H9 (cell line): Measurements from ENCODE around the gene NUDT8. TPM values are rescaled to one million over a fixed set of nuclear protein-coding genes. Genes with fewer than 3 reads are reported as not detected.

ENCODE experiments used
- DNase-seq: peaks from one replicate; pipeline ENCODE4 v3.0.0-alpha.2; 2017
- H2AFZ ChIP-seq: one replicate; pipeline ENCODE4 v1.6.1; 2013; ENCODE audit warnings: mild to moderate bottlenecking, low read length, control low read depth, moderate library complexity
- H2AK5ac ChIP-seq: 2 replicates; pipeline ENCODE4 v1.6.1; 2013; ENCODE audit warnings: low read length, control low read depth, mixed read lengths; ENCODE audit not compliant: insufficient read length
- H2BK120ac ChIP-seq: one replicate; pipeline ENCODE4 v1.6.1; 2013; ENCODE audit warnings: low read depth, mild to moderate bottlenecking, low read length, control low read depth, inconsistent platforms; ENCODE audit not compliant: poor library complexity, severe bottlenecking
- H2BK12ac ChIP-seq: 2 replicates; pipeline ENCODE4 v1.6.1; 2013; ENCODE audit warnings: low read length, control low read depth, mixed read lengths, low read depth; ENCODE audit not compliant: insufficient read length
- H2BK15ac ChIP-seq: 2 replicates; pipeline ENCODE4 v1.6.1; 2013; ENCODE audit warnings: low read depth, low read length, control low read depth
- H2BK20ac ChIP-seq: one replicate; pipeline ENCODE4 v1.6.1; 2013; ENCODE audit warnings: low read depth, mild to moderate bottlenecking, low read length, control low read depth, inconsistent platforms; ENCODE audit not compliant: poor library complexity, severe bottlenecking
- H2BK5ac ChIP-seq: 2 replicates; pipeline ENCODE4 v1.6.1; 2013; ENCODE audit warnings: low read length, control low read depth, mixed read lengths; ENCODE audit not compliant: insufficient read length
- H3K14ac ChIP-seq: 2 replicates; pipeline ENCODE4 v1.6.1; 2013; ENCODE audit warnings: low read length, control low read depth; ENCODE audit not compliant: insufficient read depth
- H3K18ac ChIP-seq: 2 replicates; pipeline ENCODE4 v1.6.1; 2013; ENCODE audit warnings: low read depth, mild to moderate bottlenecking, mixed read lengths, low read length, control low read depth; ENCODE audit not compliant: insufficient read length
- H3K23ac ChIP-seq: 2 replicates; pipeline ENCODE4 v1.6.1; 2013; ENCODE audit warnings: low read length, control low read depth, mixed read lengths, low read depth; ENCODE audit not compliant: insufficient read length
- H3K23me2 ChIP-seq: 2 replicates; pipeline ENCODE4 v1.6.1; 2013; ENCODE audit warnings: low read depth, mild to moderate bottlenecking, mixed read lengths, low read length, control low read depth; ENCODE audit not compliant: insufficient read length, poor library complexity, severe bottlenecking
- H3K27ac ChIP-seq: 2 replicates; pipeline ENCODE4 v1.5.1; 2013; ENCODE audit warnings: low read length, control low read depth, mixed read lengths, low read depth; ENCODE audit not compliant: insufficient read length
- H3K27me3 ChIP-seq: 2 replicates; pipeline ENCODE4 v1.6.1; 2013; ENCODE audit warnings: low read length, control low read depth, inconsistent platforms; ENCODE audit not compliant: insufficient read depth
- H3K4ac ChIP-seq: 2 replicates; pipeline ENCODE4 v1.6.1; 2013; ENCODE audit warnings: low read depth, mild to moderate bottlenecking, control low read depth, inconsistent platforms, low read length, moderate library complexity
- H3K4me1 ChIP-seq: 2 replicates; pipeline ENCODE4 v1.6.1; 2013; ENCODE audit warnings: low read length, control low read depth, inconsistent platforms; ENCODE audit not compliant: insufficient read depth
- H3K4me2 ChIP-seq: 2 replicates; pipeline ENCODE4 v1.6.1; 2013; ENCODE audit warnings: low read length, control low read depth, mixed read lengths; ENCODE audit not compliant: insufficient read length, insufficient read depth
- H3K56ac ChIP-seq: 2 replicates; pipeline ENCODE4 v1.6.1; 2013; ENCODE audit warnings: low read depth, mild to moderate bottlenecking, mixed read lengths, low read length, control low read depth; ENCODE audit not compliant: insufficient read length
- H3K79me1 ChIP-seq: 2 replicates; pipeline ENCODE4 v1.6.1; 2013; ENCODE audit warnings: low read depth, mild to moderate bottlenecking, moderate library complexity, low read length, control low read depth, inconsistent platforms; ENCODE audit not compliant: insufficient read depth, poor library complexity, severe bottlenecking
- H3K79me2 ChIP-seq: 2 replicates; pipeline ENCODE4 v1.6.1; 2013; ENCODE audit warnings: low read length, control low read depth, inconsistent platforms; ENCODE audit not compliant: insufficient read depth
- H3K9ac ChIP-seq: 2 replicates; pipeline ENCODE4 v1.6.1; 2013; ENCODE audit warnings: low read length, control low read depth, mixed read lengths; ENCODE audit not compliant: insufficient read length; ENCODE audit errors: extremely low read depth
- H3K9me3 ChIP-seq: one replicate; pipeline ENCODE4 v1.6.1; 2013; ENCODE audit warnings: low read depth, low read length, inconsistent platforms; ENCODE audit not compliant: control insufficient read depth
- H3T11ph ChIP-seq: one replicate; pipeline ENCODE4 v1.6.1; 2013; ENCODE audit warnings: mild to moderate bottlenecking, low read length, control low read depth, inconsistent platforms
- H4K20me1 ChIP-seq: one replicate; pipeline ENCODE4 v1.6.1; 2013; ENCODE audit not compliant: control insufficient read depth, insufficient read length, insufficient read depth
- H4K5ac ChIP-seq: 2 replicates; pipeline ENCODE4 v1.6.1; 2013; ENCODE audit warnings: low read depth, mild to moderate bottlenecking, mixed read lengths, low read length, control low read depth; ENCODE audit not compliant: insufficient read length
- H4K8ac ChIP-seq: replicated peaks from 2 replicates; pipeline ENCODE4 v1.6.1; 2013; ENCODE audit warnings: low read length, control low read depth, mixed read lengths, low read depth; ENCODE audit not compliant: insufficient read length
- H4K91ac ChIP-seq: 2 replicates; pipeline ENCODE4 v1.6.1; 2013; ENCODE audit warnings: low read depth, mild to moderate bottlenecking, moderate library complexity, mixed read lengths, low read length, control low read depth; ENCODE audit not compliant: insufficient read length
- H3K27ac Mint-ChIP-seq, 3 experiments: 2 replicates in 2 of 3; 3 replicates in 1 of 3; pipeline ENCODE4 v1.8.0; 2020 to 2021; ENCODE audit warnings: mixed read lengths in 3 of 3, mild to moderate bottlenecking in 1 of 3, moderate library complexity in 1 of 3
- H3K27me3 Mint-ChIP-seq: 2 replicates; pipeline ENCODE4 v1.8.0; 2021; ENCODE audit warnings: low read depth, mild to moderate bottlenecking, moderate library complexity, mixed read lengths
- H3K36me3 Mint-ChIP-seq, 3 experiments: 2 replicates in 2 of 3; 3 replicates in 1 of 3; pipeline ENCODE4 v1.8.0; 2020 to 2021; ENCODE audit warnings: low read depth in 3 of 3, mixed read lengths in 3 of 3; ENCODE audit not compliant: insufficient read depth in 1 of 3
- H3K4me1 Mint-ChIP-seq, 2 experiments: 2 replicates each; pipeline ENCODE4 v1.8.0; 2020; ENCODE audit warnings: mixed read lengths in 2 of 2
- H3K4me3 Mint-ChIP-seq, 2 experiments: 2 replicates in 1 of 2; 3 replicates in 1 of 2; pipeline ENCODE4 v1.8.0; 2020 to 2021; ENCODE audit warnings: mild to moderate bottlenecking in 2 of 2, mixed read lengths in 2 of 2, moderate library complexity in 1 of 2
- H3K9me3 Mint-ChIP-seq, 2 experiments: 2 replicates in 1 of 2; 3 replicates in 1 of 2; pipeline ENCODE4 v1.8.0; 2020; ENCODE audit warnings: mild to moderate bottlenecking in 2 of 2, mixed read lengths in 2 of 2, moderate library complexity in 1 of 2
- WGBS: extraction: QIAGEN DNeasy Blood & Tissue Kit; methylation state at CpG from one replicate; pipeline ENCODE4 v1.1.7; 2013; ENCODE audit warnings: missing lambda C conversion rate, low lambda C conversion rate, mixed read lengths; ENCODE audit not compliant: insufficient read length; ENCODE audit errors: extremely low coverage; 5-methylcytosine and 5-hydroxymethylcytosine counted together
- total RNA-seq: library from RNA; stranded (reverse); gene quantifications from 2 replicates; pipeline ENCODE4 v1.2.1, GENCODE V29; 2021
- TF ChIP-seq, protein P1 (sequence below): fragments of 200-600 bp; sonication (generic); conservative IDR thresholded peaks from 3 replicates; pipeline ENCODE4 v1.8.0; 2021; ENCODE audit warnings: antibody characterized with exemption, mild to moderate bottlenecking

NUDT8 gene
- total RNA-seq, 1 experiment from 2014 or later: 6.5 TPM

DNA sequence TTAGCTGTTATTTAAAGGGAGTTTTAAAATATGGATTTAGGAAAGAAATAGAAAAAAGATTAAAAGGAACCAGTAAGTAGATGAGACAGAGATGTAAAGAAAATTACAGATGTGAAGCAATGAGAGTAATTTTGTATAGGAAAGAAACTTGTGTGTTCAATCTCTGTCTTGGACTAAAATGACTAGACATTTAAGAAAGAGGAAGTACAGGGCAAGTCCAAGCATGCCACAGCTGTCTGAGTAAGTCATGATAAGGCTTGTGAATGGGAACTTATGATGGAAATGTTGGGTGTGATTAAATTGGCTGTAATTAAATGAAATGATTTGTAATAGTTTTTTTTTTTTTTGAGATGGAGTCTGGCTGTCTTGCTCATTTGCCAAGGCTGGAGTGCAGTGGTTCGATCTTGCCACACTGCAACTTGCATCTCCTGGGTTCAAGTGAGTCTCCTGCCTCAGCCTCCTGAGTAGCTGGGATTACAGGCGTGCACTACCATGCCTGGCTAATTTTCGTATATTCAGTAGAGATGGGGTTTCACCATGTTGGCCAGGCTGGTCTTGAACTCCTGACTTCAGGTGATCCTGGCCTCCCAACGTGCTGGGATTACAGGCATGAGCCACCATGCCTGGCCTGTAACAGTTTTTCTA is 26.7 kb upstream of the NUDT8 start:
- Mint-ChIP-seq H3K27me3 (peaks cover 18% of the 10 kb centered on the region), H3K9me3 (peaks cover 27 to 30% of the 10 kb centered on the region in 2 experiments), H3K4me1 (no peaks in the 10 kb centered on the region), H3K36me3 (peaks cover 0 to 16% (median 6%) of the 10 kb centered on the region in 3 experiments; a peak in 3 of 7 replicates), H3K4me3 (no peak overlapping the region), H3K27ac (no peak overlapping the region)
- TF ChIP-seq, protein P1, sequence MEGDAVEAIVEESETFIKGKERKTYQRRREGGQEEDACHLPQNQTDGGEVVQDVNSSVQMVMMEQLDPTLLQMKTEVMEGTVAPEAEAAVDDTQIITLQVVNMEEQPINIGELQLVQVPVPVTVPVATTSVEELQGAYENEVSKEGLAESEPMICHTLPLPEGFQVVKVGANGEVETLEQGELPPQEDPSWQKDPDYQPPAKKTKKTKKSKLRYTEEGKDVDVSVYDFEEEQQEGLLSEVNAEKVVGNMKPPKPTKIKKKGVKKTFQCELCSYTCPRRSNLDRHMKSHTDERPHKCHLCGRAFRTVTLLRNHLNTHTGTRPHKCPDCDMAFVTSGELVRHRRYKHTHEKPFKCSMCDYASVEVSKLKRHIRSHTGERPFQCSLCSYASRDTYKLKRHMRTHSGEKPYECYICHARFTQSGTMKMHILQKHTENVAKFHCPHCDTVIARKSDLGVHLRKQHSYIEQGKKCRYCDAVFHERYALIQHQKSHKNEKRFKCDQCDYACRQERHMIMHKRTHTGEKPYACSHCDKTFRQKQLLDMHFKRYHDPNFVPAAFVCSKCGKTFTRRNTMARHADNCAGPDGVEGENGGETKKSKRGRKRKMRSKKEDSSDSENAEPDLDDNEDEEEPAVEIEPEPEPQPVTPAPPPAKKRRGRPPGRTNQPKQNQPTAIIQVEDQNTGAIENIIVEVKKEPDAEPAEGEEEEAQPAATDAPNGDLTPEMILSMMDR: no peak
- no peak overlapping the region for H3K14ac ChIP-seq
- no peak overlapping the region for H2BK5ac ChIP-seq
- no peaks in the 10 kb centered on the region for H3K23me2 ChIP-seq
- no peak overlapping the region for H4K5ac ChIP-seq
- H3K4ac ChIP-seq: no peak overlapping the region
- no peak overlapping the region for H4K8ac ChIP-seq
- H3K56ac ChIP-seq: no peak overlapping the region
- H2BK12ac ChIP-seq: no peak overlapping the region
- no peaks in the 10 kb centered on the region for H3K79me1 ChIP-seq
- no peaks in the 10 kb centered on the region for H4K20me1 ChIP-seq
- peaks cover 16% of the 10 kb centered on the region for H3K9me3 ChIP-seq
- no peak for DNase-seq
- no peaks in the 10 kb centered on the region for H3K27me3 ChIP-seq
- H3K27ac ChIP-seq: no peak overlapping the region
- no peak overlapping the region for H3T11ph ChIP-seq
- no peak overlapping the region for H2BK15ac ChIP-seq
- H2AFZ ChIP-seq: no peak overlapping the region
- H3K23ac ChIP-seq: no peak overlapping the region
- no peak overlapping the region for H3K18ac ChIP-seq
- H3K4me1 ChIP-seq: no peaks in the 10 kb centered on the region
- no peak overlapping the region for H2BK120ac ChIP-seq
- H4K91ac ChIP-seq: no peak overlapping the region
- H2BK20ac ChIP-seq: no peak overlapping the region
- no peak overlapping the region for H3K4me2 ChIP-seq
- WGBS: no CpG with 5 or more reads among the region's 4 CpGs
- H2AK5ac ChIP-seq: no peak overlapping the region
- no peaks in the 10 kb centered on the region for H3K79me2 ChIP-seq
- no peak overlapping the region for H3K9ac ChIP-seq
